PFSK-1 (cell line): ENCODE data around the gene FCRL5.

ENCODE experiments used
- FOXP2 ChIP-seq: optimal IDR thresholded peaks from 2 replicates; pipeline ENCODE3; 2011; ENCODE audit warnings: borderline replicate concordance, control low read depth, inconsistent platforms; ENCODE audit not compliant: insufficient read depth; ENCODE audit errors: extremely low read length, extremely low read depth
- POLR2AphosphoS5 ChIP-seq: IDR thresholded peaks from 2 replicates; pipeline ENCODE4 v1.6.1; 2012; ENCODE audit warnings: low read depth, mild to moderate bottlenecking, control low read depth, low read length, moderate library complexity
- REST ChIP-seq, 2 experiments: IDR thresholded peaks; 2 replicates each; pipeline versions ENCODE4 v1.6.1 to v1.8.0; 2011 to 2012; ENCODE audit warnings: low read depth in 2 of 2, low read length in 2 of 2, control low read depth in 1 of 2, inconsistent platforms in 1 of 2, mild to moderate bottlenecking in 1 of 2, moderate library complexity in 1 of 2; ENCODE audit not compliant: insufficient read depth in 1 of 2
- SIN3A ChIP-seq: IDR thresholded peaks from 2 replicates; pipeline ENCODE4 v1.6.1; 2012; ENCODE audit warnings: mild to moderate bottlenecking, low read length, moderate library complexity, borderline replicate concordance; ENCODE audit not compliant: insufficient read depth
- TAF1 ChIP-seq: IDR thresholded peaks from 2 replicates; pipeline ENCODE4 v1.6.1; 2012; ENCODE audit warnings: low read length, control low read depth, borderline replicate concordance; ENCODE audit not compliant: insufficient read depth

- no peak for TF ChIP-seq REST (IDR thresholded peaks at IDR 0.05; ENCODE audit: insufficient read depth in 1 of 2, low read depth in 2 of 2, low read length in 2 of 2)
- no peak for TF ChIP-seq TAF1
- no peak for TF ChIP-seq SIN3A
- no peak for TF ChIP-seq POLR2AphosphoS5
- TF ChIP-seq FOXP2 = no peak
Measured at GRCh38 chr1:157597959-157598667, 45.8 kb upstream of the FCRL5 start, which contains the start of gene FCRL4.
